GM23338 (cell line): ENCODE results near the gene SETBP1. TPM values are rescaled to one million over a fixed set of nuclear protein-coding genes. Genes with fewer than 3 reads are reported as not detected.

ENCODE experiments used
- ATAC-seq: fragments of 200-7000 bp; cut with Tn5 transposase; 3 replicates; pipeline ENCODE4 v1.9.1; 2020
- DNase-seq: peaks from one replicate; pipeline ENCODE4 v3.0.0-alpha.2; 2015; ENCODE audit warnings: low spot score
- H2AFZ ChIP-seq: fragments of 200-600 bp; sonication (generic); 2 replicates; pipeline ENCODE4 v1.8.0; 2016; ENCODE audit warnings: antibody characterized with exemption, mild to moderate bottlenecking, moderate library complexity
- H3F3A ChIP-seq: fragments of 200-600 bp; sonication (generic); replicated peaks from 2 replicates; pipeline ENCODE4 v1.8.0; 2017; ENCODE audit warnings: antibody characterized with exemption, mixed run types, low read depth
- H3K27ac ChIP-seq: fragments of 200-600 bp; sonication (generic); 2 replicates; pipeline ENCODE4 v1.6.1; 2016; ENCODE audit warnings: low read depth
- H3K27me3 ChIP-seq: fragments of 200-600 bp; sonication (generic); 2 replicates; pipeline ENCODE4 v1.8.0; 2016; ENCODE audit warnings: mild to moderate bottlenecking, mixed run types, moderate library complexity; ENCODE audit not compliant: insufficient read depth
- H3K36me3 ChIP-seq: fragments of 200-600 bp; sonication (generic); 2 replicates; pipeline ENCODE4 v1.8.0; 2016; ENCODE audit warnings: mild to moderate bottlenecking; ENCODE audit not compliant: insufficient read depth
- H3K4me1 ChIP-seq: fragments of 200-600 bp; sonication (generic); 2 replicates; pipeline ENCODE4 v1.8.0; 2016; ENCODE audit warnings: mild to moderate bottlenecking, moderate library complexity; ENCODE audit not compliant: insufficient read depth
- H3K4me2 ChIP-seq: fragments of 200-600 bp; sonication (generic); 2 replicates; pipeline ENCODE4 v1.7.1; 2017; ENCODE audit warnings: mixed run types
- H3K4me3 ChIP-seq: fragments of 200-600 bp; sonication (generic); 2 replicates; pipeline ENCODE4 v1.6.1; 2016; ENCODE audit warnings: mixed run types
- H3K79me2 ChIP-seq: fragments of 200-600 bp; sonication (generic); replicated peaks from 2 replicates; pipeline ENCODE4 v1.8.0; 2017; ENCODE audit warnings: mild to moderate bottlenecking; ENCODE audit not compliant: insufficient read depth
- H3K9me2 ChIP-seq: fragments of 200-600 bp; sonication (generic); 2 replicates; pipeline ENCODE4 v1.8.0; 2017; ENCODE audit not compliant: insufficient read depth
- H4K20me1 ChIP-seq: fragments of 200-600 bp; sonication (generic); replicated peaks from 2 replicates; pipeline ENCODE4 v1.8.0; 2017; ENCODE audit warnings: mild to moderate bottlenecking; ENCODE audit not compliant: insufficient read depth
- H3K27ac Mint-ChIP-seq: 2 replicates; pipeline ENCODE4 v1.8.0; 2020; ENCODE audit warnings: inconsistent platforms, mild to moderate bottlenecking, moderate library complexity, mixed read lengths
- H3K27me3 Mint-ChIP-seq: 3 replicates; pipeline ENCODE4 v1.8.0; 2022; ENCODE audit warnings: low read depth, mild to moderate bottlenecking, moderate library complexity, mixed read lengths, inconsistent platforms; ENCODE audit not compliant: insufficient read depth, poor library complexity
- H3K36me3 Mint-ChIP-seq: 3 replicates; pipeline ENCODE4 v1.8.0; 2021; ENCODE audit warnings: low read depth, mild to moderate bottlenecking, inconsistent platforms, moderate library complexity, mixed read lengths
- H3K4me1 Mint-ChIP-seq: 3 replicates; pipeline ENCODE4 v1.8.0; 2020; ENCODE audit warnings: mild to moderate bottlenecking, inconsistent platforms, mixed read lengths
- H3K4me3 Mint-ChIP-seq: 3 replicates; pipeline ENCODE4 v1.8.0; 2021; ENCODE audit warnings: moderate library complexity, mild to moderate bottlenecking, inconsistent platforms, mixed read lengths
- H3K9me3 Mint-ChIP-seq: 3 replicates; pipeline ENCODE4 v1.8.0; 2020; ENCODE audit warnings: moderate library complexity, mild to moderate bottlenecking, inconsistent platforms, mixed read lengths
- CREB1 ChIP-seq: fragments of 250-450 bp; sonication (Bioruptor Pico); IDR thresholded peaks from 2 replicates; pipeline ENCODE4 v1.5.0; 2020; ENCODE audit warnings: low read depth, mild to moderate bottlenecking, moderate library complexity
- CTCF ChIP-seq, 2 experiments: fragments of 200-600 bp in 1 of 2; sonication (generic) in 1 of 2; conservative IDR thresholded peaks; 2 replicates each; pipeline versions ENCODE4 v1.5.1 to v1.6.1; 2016 to 2017; ENCODE audit warnings: antibody characterized with exemption in 2 of 2, low read depth in 2 of 2, mild to moderate bottlenecking in 2 of 2, moderate library complexity in 1 of 2
- ETS1 ChIP-seq: IDR thresholded peaks from 2 replicates; pipeline ENCODE4 v1.6.1; 2016; ENCODE audit warnings: antibody characterized with exemption
- EZH2 ChIP-seq: fragments of 200-600 bp; sonication (generic); IDR thresholded peaks from one replicate; pipeline ENCODE4 v1.8.0; 2017; ENCODE audit warnings: antibody characterized with exemption, mild to moderate bottlenecking, low read depth; ENCODE audit not compliant: unreplicated experiment
- EZH2phosphoT487 ChIP-seq: fragments of 200-600 bp; sonication (generic); IDR thresholded peaks from one replicate; pipeline ENCODE4 v1.8.1; 2018; ENCODE audit warnings: antibody characterized with exemption; ENCODE audit not compliant: unreplicated experiment
- JUNB ChIP-seq: IDR thresholded peaks from one replicate; pipeline ENCODE4 v1.6.1; 2016; ENCODE audit warnings: antibody characterized with exemption; ENCODE audit not compliant: unreplicated experiment
- NANOG ChIP-seq: IDR thresholded peaks from 2 replicates; pipeline ENCODE4 v1.6.1; 2016; ENCODE audit warnings: antibody characterized with exemption, borderline replicate concordance
- POLR2AphosphoS5 ChIP-seq: IDR thresholded peaks from 2 replicates; pipeline ENCODE4 v1.6.1; 2016; ENCODE audit warnings: antibody characterized with exemption, low read depth
- REST ChIP-seq: IDR thresholded peaks from one replicate; pipeline ENCODE4 v1.6.1; 2018; ENCODE audit warnings: antibody characterized with exemption; ENCODE audit not compliant: unreplicated experiment
- STAT1 ChIP-seq: IDR thresholded peaks from one replicate; pipeline ENCODE4 v1.6.1; 2016; ENCODE audit warnings: antibody characterized with exemption; ENCODE audit not compliant: unreplicated experiment
- ZNF114 ChIP-seq: fragments of 250-450 bp; sonication (Bioruptor Pico); IDR thresholded peaks from 2 replicates; pipeline ENCODE4 v1.5.0; 2020; ENCODE audit warnings: mild to moderate bottlenecking, moderate library complexity
- ZNF331 ChIP-seq: fragments of 250-450 bp; sonication (Bioruptor Pico); IDR thresholded peaks from 2 replicates; pipeline ENCODE4 v1.5.0; 2020; ENCODE audit warnings: low read depth, mild to moderate bottlenecking, moderate library complexity
- ZNF462 ChIP-seq: fragments of 250-450 bp; sonication (Bioruptor Pico); IDR thresholded peaks from 2 replicates; pipeline ENCODE4 v1.5.0; 2020; ENCODE audit warnings: mild to moderate bottlenecking, moderate library complexity
- polyA plus RNA-seq: library from polyadenylated mRNA; unstranded; fragments of >200 nt; fragmentation: Nextera tagmentation; extraction: Ambion mirVana; gene quantifications from 2 replicates; pipeline ENCODE4 v1.2.1, GENCODE V29; 2016
- total RNA-seq: library from RNA; depleted of rRNA; stranded (reverse); fragments of >200 nt; shearing (Covaris generic); gene quantifications from 2 replicates; pipeline ENCODE4 v1.2.3, GENCODE V29; 2014

Gene SETBP1
- total and polyA plus RNA-seq, 2 experiments from 2014 or later = 1.6 to 5.5 TPM

GRCh38 chr18:44898498-44898897 lies 217.8 kb downstream of the SETBP1 start:
- TF ChIP-seq REST (no peak), NANOG (no peak), EZH2 (no peak), EZH2phosphoT487 (no peak), ETS1 (no peak), STAT1 (no peak), ZNF331 (CRISPR knock-in tag) (no peak), ZNF462 (CRISPR knock-in tag) (no peak), CREB1 (CRISPR knock-in tag) (no peak), JUNB (no peak), CTCF (conservative IDR thresholded peaks at IDR 0.05; ENCODE audit: low read depth in 2 of 2) (no peak), ZNF114 (CRISPR knock-in tag) (no peak), POLR2AphosphoS5 (no peak)
- H3K9me2 ChIP-seq = no peaks in the 10 kb centered on the region
- H3K4me3 Mint-ChIP-seq = no peak overlapping the region
- no peaks in the 10 kb centered on the region for H3K27me3 ChIP-seq
- H3K4me2 ChIP-seq = no peak overlapping the region
- H3K79me2 ChIP-seq = no peaks in the 10 kb centered on the region
- H3K27ac Mint-ChIP-seq = no peak overlapping the region
- H3F3A ChIP-seq = no peaks in the 10 kb centered on the region
- H4K20me1 ChIP-seq = no peaks in the 10 kb centered on the region
- H3K4me1 ChIP-seq = no peaks in the 10 kb centered on the region
- peaks cover 11% of the 10 kb centered on the region for H3K4me1 Mint-ChIP-seq
- H3K4me3 ChIP-seq = no peak overlapping the region
- H3K36me3 ChIP-seq = no peaks in the 10 kb centered on the region
- no peak overlapping the region for H3K27ac ChIP-seq
- DNase-seq = no peak
- no peaks in the 10 kb centered on the region; the same call in 2 of the 3 replicates for H3K9me3 Mint-ChIP-seq
- H3K27me3 Mint-ChIP-seq = no peaks in the 10 kb centered on the region
- no peaks in the 10 kb centered on the region for H3K36me3 Mint-ChIP-seq
- H2AFZ ChIP-seq = no peak overlapping the region
- no peak for ATAC-seq
